Mononuclear cell (primary cell): Measurements from ENCODE around the gene SHISAL1. TPM values are rescaled to one million over a fixed set of nuclear protein-coding genes. Genes with fewer than 3 reads are reported as not detected.

Experiments used
- H3K27me3 ChIP-seq: 2 replicates; pipeline ENCODE4 v1.6.0; 2011; ENCODE audit warnings: low read length, control low read depth; ENCODE audit not compliant: insufficient read depth
- H3K4me1 ChIP-seq: 2 replicates; pipeline ENCODE4 v1.5.1; 2011; ENCODE audit warnings: mild to moderate bottlenecking, low read length, control low read depth; ENCODE audit not compliant: insufficient read depth
- H3K4me3 ChIP-seq: 2 replicates; pipeline ENCODE4 v1.5.1; 2011; ENCODE audit warnings: mild to moderate bottlenecking, low read length, moderate library complexity
- H3K9me3 ChIP-seq: 2 replicates; pipeline ENCODE4 v1.5.1; 2011; ENCODE audit warnings: low read depth, mild to moderate bottlenecking, control low read depth, low read length
- total RNA-seq: library from RNA; depleted of rRNA; stranded (reverse); fragments of >200 nt; gene quantifications from one replicate; pipeline ENCODE4 v1.2.3, GENCODE V29; 2012

SHISAL1 gene
- total RNA-seq, 1 donor = not detected

DNA sequence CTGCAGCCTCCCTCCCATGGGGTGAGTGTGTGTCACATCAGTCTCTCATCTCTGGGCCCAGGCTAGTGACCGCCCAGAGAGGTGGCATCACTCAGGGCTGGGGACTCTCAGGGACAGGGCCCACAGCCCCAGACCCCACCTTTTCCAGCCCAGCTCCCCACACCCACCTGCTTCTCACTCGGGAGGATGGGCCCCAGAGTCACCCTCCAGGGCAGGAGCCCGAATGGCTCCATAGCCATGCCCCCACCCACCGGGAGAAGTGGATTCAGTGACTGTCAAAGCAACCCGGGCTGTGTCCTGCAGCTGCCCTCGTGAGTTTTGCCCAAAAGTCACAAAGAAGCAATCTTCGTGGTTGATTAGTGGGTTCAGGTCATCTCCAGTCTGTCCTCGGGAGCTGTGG lies 106.1 kb downstream of the SHISAL1 start:
- Histone ChIP-seq H3K9me3 (peaks cover 10% of the 10 kb centered on the region), H3K4me1 (peaks cover 38% of the 10 kb centered on the region), H3K27me3 (no peaks in the 10 kb centered on the region), H3K4me3 (no peak overlapping the region)

DNA sequence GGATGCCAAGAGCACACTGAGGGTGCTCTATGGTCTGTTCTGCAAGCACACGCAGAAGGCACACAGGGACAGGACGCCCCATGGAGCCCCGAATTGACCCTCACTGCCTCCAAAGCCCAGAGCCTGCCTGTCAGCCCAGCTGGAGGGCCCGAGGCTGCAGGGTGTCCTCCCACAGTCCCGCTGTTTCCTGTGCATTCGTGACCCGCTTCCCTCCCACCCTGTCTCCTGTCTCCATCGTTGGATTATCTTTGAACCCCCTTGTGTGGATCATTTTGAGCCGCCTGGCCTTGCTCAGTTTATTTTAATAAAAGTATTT lies 106.5 kb downstream of the SHISAL1 start:
- no peaks in the 10 kb centered on the region for H3K27me3 ChIP-seq
- H3K9me3 ChIP-seq = peaks cover 10% of the 10 kb centered on the region
- no peak overlapping the region for H3K4me3 ChIP-seq
- peaks cover 34% of the 10 kb centered on the region for H3K4me1 ChIP-seq

DNA sequence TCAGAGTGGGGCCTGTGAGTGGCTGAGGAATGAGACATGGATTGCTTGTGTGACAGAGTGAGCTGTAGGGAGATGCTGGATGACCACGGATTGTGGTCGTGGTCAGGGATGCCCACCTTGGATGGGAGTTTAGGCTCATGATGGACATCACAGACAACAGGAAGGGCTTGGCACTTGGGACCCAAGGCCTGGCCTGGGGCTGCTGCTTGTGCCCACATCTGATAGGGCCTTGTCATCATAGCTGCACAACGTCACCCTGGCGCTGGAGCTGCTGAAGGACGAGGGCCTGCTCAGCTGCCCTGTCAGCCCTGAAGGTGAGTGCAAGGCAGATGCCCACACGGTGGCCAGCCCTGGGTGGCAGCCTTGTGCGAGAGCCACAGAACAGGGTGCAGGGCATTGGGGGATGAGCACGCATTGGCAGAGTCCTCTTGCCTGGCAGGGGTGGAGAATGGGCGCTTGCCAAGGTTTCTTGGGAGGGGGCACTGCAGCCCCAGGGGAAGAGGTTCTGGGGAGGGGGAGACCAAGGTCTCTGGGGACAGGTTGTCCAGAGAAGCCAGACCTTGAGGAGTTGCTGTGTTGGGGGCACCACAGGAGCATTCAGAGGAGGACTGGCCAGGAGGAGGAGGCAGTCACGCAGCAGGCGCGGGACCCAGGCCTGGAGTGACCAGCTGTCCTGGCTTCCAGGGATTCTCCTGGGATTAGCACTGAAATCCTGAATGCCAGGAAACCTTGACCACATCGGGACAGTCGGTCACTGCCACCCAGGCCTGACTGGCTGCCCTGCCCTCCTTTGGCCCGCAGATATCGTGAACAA lies 107.0 kb downstream of the SHISAL1 start:
- no peak overlapping the region for H3K4me3 ChIP-seq
- H3K4me1 ChIP-seq = peaks cover 28% of the 10 kb centered on the region
- no peaks in the 10 kb centered on the region for H3K27me3 ChIP-seq
- H3K9me3 ChIP-seq = peaks cover 10% of the 10 kb centered on the region

DNA sequence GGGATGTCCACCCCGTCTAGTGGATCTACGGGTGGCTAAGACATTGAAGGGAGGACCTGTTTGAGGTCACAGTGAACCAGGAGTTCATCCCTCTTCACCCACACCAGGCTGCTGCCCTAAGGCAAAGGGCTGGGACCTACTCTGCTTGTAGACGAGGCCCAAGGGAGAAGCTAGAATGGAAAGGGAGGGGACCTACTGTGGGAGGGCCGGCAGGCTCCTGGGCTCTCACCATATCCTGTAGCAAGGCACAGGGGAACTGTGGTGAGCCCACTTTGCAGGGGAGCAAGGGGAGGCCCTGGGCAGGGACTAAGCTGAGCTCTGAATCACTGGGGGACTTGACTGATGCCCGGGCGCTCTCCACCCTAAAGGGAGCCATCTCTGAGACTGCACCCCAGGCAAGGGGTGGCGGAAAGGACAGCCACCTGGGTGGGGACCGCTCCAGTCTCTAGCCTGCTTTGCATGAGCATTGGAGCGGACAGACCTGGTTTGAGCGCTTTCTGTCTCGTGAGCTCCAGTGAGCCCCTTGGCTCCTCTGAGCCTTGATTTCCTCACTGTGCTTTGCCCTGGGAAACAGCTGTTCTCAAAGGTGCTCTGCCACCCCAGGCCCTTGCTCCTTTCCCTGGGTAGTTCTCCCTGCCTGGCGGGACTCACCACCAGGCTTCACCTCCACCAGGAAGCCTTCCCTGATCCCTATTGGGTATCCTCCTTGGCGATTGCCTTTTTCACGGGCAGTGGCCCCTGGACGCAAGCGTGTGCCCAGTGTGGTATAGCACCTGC lies 107.8 kb downstream of the SHISAL1 start:
- H3K4me1 ChIP-seq = peaks cover 22% of the 10 kb centered on the region
- H3K27me3 ChIP-seq = no peaks in the 10 kb centered on the region
- H3K4me3 ChIP-seq = no peak overlapping the region
- H3K9me3 ChIP-seq = peaks cover 8% of the 10 kb centered on the region

DNA sequence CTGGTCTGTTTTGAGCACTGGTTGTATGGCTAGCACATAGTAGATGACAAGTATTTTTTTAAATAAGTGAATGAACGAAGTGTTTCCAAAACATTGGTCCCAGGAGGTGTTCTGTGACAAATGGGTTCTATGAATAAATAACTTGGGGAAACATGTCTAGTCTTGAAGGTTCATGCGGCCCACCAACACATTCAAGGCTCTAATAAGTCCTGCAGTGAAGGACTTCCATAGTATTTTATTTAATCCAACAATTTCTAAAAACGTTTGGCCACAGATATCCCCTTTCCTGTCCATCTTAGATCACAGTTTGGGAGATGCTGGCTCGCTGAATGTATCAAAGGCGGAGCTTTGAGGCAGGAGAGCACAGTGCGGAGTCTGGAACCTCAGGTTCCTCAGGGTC lies 109.5 kb downstream of the SHISAL1 start:
- H3K9me3 ChIP-seq = no peaks in the 10 kb centered on the region
- H3K4me1 ChIP-seq = peaks cover 9% of the 10 kb centered on the region
- no peaks in the 10 kb centered on the region for H3K27me3 ChIP-seq
- no peak overlapping the region for H3K4me3 ChIP-seq

DNA sequence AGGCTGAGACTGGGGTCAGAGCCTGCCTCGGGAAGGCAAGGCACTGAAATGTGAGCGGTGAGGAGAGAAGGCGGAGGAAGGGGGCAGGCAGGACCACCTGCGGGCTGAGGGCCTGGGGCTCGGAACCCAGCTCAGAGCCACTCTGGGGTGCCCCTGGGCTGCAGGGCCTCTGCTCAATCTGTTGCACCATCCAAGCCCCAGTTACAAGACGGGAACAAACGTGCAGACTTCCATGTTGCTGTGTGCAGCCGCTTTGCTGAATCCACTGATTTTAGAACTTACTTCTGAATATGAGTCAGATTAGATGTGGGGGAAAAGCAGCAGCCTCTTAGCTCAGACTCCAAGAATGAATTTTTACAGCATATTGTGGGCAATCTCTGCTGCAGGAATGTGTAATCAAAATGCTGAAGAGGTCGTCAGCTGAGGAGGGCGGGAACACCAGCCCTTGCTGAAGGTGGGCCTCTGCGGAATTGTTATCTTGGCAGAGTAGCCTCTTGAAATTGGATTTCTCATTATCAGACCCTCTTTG lies 110.4 kb downstream of the SHISAL1 start:
- no peaks in the 10 kb centered on the region for H3K27me3 ChIP-seq
- peaks cover 7% of the 10 kb centered on the region for H3K4me1 ChIP-seq
- H3K4me3 ChIP-seq = no peak overlapping the region
- H3K9me3 ChIP-seq = no peaks in the 10 kb centered on the region

DNA sequence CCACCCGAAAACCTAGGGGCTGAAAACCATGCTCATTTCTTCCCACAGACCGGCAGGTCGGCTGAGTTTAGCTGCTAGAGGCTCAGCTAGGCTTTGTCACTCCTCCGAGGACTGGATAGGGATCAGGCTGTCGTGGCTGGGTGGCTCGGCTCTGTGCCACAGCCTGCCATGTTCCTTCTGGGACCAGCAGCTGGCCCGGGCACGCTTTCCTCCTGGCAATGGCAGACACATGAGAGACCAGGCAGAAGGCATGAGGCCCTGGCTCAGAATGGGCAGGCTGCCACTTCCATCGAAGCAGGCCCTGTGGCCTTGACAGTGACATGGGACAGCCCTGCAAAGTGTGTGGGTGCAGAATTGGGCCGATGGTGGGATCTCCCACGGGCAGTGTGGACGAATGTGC lies 111.1 kb downstream of the SHISAL1 start:
- Histone ChIP-seq H3K4me3 (no peak overlapping the region), H3K4me1 (peaks cover 7% of the 10 kb centered on the region), H3K27me3 (no peaks in the 10 kb centered on the region), H3K9me3 (no peaks in the 10 kb centered on the region)

DNA sequence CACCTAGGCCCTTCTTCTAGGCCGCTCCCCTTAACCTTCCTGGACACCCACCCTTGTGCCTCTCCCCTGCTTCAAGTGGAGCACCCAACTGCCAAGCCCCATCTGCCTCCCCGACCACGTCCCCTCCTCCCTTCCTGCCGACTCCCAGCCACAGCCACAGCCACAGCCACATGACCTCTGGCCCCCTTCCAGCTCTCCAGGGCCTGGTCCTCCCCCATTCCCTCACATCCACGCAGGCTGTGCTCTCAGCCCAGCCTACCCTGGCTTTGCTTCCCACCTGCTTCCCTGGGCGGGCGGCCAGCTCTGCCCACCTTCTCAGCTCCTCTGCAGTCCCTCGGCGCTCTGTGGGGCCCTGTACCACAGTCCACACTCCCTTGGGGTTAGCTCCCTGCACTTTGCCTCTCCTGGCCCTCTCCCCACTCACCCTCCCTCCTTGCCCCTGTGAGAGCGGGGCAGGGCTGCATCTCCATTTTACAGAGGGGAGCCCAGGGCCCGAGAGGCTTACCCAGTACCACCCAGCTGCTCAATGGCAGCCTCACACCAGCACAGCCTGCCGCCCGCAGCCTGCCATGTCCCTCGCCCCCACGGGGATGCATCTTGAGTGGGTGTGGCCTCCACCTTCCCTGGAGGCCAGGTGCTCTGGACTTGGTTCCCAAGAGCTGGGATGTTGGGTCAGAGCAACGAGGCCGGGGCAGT lies 111.7 kb downstream of the SHISAL1 start:
- H3K4me1 ChIP-seq = peaks cover 7% of the 10 kb centered on the region
- H3K27me3 ChIP-seq = no peaks in the 10 kb centered on the region
- no peaks in the 10 kb centered on the region for H3K9me3 ChIP-seq
- H3K4me3 ChIP-seq = no peak overlapping the region

DNA sequence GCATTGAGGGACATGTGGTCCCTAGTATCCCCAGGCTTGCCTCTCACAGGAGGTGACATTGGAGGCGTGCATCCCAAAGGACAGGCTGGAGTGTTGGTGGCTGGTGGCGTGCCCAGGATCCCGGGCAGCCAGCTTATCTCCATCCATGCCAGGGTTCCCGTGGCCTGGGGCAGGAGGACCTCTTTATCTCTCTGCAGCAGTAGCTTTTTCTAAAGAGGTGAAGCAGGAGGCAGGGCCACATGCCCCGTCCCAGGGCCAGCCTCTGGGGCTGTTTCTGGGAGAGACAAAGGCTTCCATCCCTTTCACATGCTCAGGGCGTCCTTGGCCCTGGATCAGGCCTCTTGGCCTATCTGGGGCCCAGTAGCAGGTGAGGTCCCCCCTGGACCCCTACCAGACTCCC lies 112.3 kb downstream of the SHISAL1 start:
- H3K4me3 ChIP-seq = no peak overlapping the region
- H3K4me1 ChIP-seq = peaks cover 7% of the 10 kb centered on the region
- H3K9me3 ChIP-seq = no peaks in the 10 kb centered on the region
- no peaks in the 10 kb centered on the region for H3K27me3 ChIP-seq

DNA sequence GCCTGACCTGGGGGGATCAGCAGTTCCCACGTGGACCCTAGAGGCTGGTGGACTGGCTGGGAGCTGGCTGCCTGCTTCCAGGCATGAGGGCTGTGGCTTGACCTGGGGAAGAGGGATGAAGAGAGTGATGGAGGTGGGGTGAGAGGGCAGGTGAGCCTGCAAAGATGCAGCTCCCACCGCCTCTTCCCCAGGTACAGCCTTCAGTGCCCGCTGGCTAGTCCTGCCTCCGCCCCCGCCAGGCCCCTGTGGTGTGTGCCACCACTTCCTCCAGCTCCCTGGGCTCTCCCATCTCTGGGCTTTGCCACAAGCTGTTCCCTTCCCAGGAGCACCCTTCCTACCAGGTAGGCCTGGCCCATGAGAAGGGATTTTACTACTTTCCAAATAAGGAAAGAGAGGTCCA lies 112.9 kb downstream of the SHISAL1 start:
- Histone ChIP-seq H3K27me3 (no peaks in the 10 kb centered on the region), H3K4me3 (no peak overlapping the region), H3K9me3 (no peaks in the 10 kb centered on the region), H3K4me1 (peaks cover 3% of the 10 kb centered on the region)

DNA sequence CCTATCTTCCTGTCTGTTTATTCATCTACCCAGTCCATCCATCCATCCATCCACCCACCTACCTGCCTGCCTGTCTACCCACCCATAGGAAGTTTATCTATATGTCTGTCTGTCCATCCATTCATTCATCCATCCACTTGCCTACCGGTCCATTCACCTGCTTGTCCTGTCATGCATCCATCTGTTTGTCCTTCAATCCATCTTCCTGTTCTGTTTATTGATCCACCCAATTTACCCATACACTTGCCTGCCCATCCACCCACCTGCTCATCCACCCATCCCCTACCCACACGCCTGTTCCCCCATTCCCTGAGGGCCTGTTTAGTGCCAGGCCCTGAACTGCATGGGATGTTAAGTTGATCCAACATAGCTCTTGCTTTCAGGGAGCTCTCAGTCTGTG lies 113.6 kb downstream of the SHISAL1 start:
- no peak overlapping the region for H3K4me3 ChIP-seq
- no peaks in the 10 kb centered on the region for H3K4me1 ChIP-seq
- H3K9me3 ChIP-seq = no peaks in the 10 kb centered on the region
- H3K27me3 ChIP-seq = no peaks in the 10 kb centered on the region

DNA sequence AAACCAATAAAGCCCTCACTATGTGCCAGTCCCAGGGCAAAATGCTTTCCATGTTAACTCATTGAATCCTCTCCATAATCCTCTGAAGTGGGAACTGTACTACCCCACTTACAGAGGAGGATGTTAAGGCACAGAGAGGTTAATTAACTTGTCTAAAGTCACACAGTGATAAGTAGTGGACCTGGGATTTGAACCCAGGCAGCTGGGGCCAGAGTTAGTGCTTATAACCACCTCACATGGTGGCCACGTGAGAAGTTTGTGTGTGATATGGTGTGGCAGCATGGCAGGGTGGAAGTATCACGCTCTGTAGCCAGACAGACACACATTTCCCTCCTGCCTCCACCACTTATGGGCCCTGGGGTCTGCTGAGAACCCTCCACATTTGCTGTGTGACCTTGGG lies 115.5 kb downstream of the SHISAL1 start:
- H3K4me3 ChIP-seq = no peak overlapping the region
- H3K4me1 ChIP-seq = peaks cover 18% of the 10 kb centered on the region
- H3K27me3 ChIP-seq = no peaks in the 10 kb centered on the region
- H3K9me3 ChIP-seq = no peaks in the 10 kb centered on the region

DNA sequence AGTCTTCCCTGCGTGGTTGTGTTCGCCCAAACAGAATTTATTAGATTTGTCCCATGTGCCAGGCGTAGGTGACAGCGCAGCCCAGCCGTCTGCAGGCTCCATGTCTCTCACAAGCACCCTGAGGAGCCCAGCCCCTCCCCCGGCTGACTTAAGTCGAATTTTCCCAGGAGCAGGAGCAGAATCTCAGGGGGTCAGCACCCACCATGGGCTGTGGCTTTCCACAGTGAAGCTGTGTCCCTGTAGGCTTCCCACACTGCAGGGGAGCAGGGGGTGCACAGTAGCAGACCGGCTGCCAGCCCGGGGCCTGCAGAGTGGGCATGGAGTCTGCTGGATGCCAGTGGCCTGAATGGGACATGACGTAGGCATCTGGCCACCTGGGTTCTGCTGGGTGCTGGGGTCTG lies 116.0 kb downstream of the SHISAL1 start:
- no peaks in the 10 kb centered on the region for H3K27me3 ChIP-seq
- no peak overlapping the region for H3K4me3 ChIP-seq
- peaks cover 24% of the 10 kb centered on the region for H3K4me1 ChIP-seq
- H3K9me3 ChIP-seq = no peaks in the 10 kb centered on the region

DNA sequence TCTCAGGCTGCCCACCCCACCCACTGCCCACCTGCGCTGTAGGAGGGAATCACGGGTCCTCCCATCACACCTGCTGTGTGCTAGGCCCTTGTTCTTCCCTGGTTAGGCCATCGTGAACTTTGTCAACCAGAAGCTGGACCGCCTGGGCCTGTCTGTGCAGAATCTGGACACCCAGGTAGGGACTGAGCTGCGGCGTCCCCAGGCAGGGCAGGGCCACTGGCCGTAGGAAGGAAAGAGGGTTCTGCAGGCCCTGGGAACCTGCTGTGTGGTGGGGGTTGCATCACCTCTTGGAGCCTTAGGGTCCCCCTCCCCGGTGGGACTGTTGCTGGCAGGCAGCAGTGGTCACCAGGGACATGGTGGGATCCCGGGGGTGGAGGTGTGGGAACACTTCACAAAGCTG lies 116.5 kb downstream of the SHISAL1 start:
- H3K27me3 ChIP-seq = no peaks in the 10 kb centered on the region
- peaks cover 28% of the 10 kb centered on the region for H3K4me1 ChIP-seq
- H3K9me3 ChIP-seq = no peaks in the 10 kb centered on the region
- no peak overlapping the region for H3K4me3 ChIP-seq

DNA sequence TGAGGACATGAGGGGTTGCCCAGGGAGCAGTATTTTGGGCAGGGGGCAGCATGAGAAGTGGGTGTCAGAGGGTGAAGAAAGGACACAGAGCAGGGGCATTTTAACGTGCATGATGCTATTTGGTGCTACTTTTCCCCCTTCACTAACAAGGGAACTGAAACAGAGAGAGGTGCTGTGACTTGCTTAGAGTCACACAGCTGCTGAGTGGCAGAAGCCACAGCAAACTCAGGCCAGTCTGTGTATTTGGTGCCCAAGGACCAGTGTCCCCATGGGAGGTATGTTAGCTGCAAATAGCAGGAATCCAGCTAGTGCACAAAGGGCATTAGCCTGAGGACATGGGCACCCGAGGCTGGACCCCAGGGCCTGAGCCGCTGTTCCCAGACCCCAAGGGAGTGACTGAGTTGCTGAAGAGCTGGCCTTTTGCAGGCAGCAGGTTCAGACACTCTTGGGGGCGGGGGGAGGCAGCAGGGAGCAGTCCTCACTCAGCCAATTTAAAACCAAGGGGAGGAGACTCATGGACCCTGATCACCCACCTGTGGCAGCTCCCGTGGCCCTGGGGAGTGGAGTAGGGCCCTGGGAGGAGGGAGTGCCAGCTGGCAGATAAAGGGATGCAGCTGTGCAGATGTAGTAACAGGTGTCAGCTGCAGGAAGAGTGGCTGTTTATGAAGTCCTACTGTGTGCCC lies 117.4 kb downstream of the SHISAL1 start:
- no peaks in the 10 kb centered on the region for H3K9me3 ChIP-seq
- peaks cover 38% of the 10 kb centered on the region for H3K4me1 ChIP-seq
- H3K4me3 ChIP-seq = no peak overlapping the region
- H3K27me3 ChIP-seq = no peaks in the 10 kb centered on the region
